ENCODE data around the gene PSMB7.
A peak's percentile ranks its signal among the peaks of the same experiment; 100 is the strongest.

PSMB7 gene

GRCh38 chr9:124390794-124391658 is 24.2 kb downstream of the PSMB7 start:
- Histone ChIP-seq H3K4me3 (ENCODE audit: low read depth in 1 of 2, low read length in 2 of 2) (no peak overlapping the region), H3K36me3 (ENCODE audit: insufficient read depth, low read length) (peaks cover 22% of the 10 kb centered on the region; the same call in 1 of the 2 replicates), H3K9me3 (ENCODE audit: insufficient read depth, low read length, severe bottlenecking) (no peaks in the 10 kb centered on the region), H3K9ac (ENCODE audit: low read depth, low read length) (no peak overlapping the region), H3K27ac (ENCODE audit: low read length) (no peak overlapping the region), H4K20me1 (ENCODE audit: insufficient read depth, low read length) (peaks cover 64% of the 10 kb centered on the region), H3K27me3 (ENCODE audit: insufficient read depth, low read length, poor library complexity) (no peaks in the 10 kb centered on the region), H3K79me2 (ENCODE audit: insufficient read depth, low read length) (peaks cover 100% of the 10 kb centered on the region), H2AFZ (ENCODE audit: low read depth, low read length) (no peak overlapping the region), H3K4me1 (ENCODE audit: insufficient read depth, low read length) (no peaks in the 10 kb centered on the region), H3K4me2 (ENCODE audit: insufficient read depth, low read length) (no peak overlapping the region)
- TF ChIP-seq CTCF (IDR thresholded peaks at IDR 0.05; ENCODE audit: borderline replicate concordance, extremely low read depth, low read length, poor library complexity, severe bottlenecking) (no peak), EZH2 (IDR thresholded peaks at IDR 0.05; ENCODE audit: borderline replicate concordance, low read depth, low read length, severe bottlenecking) (no peak)
- DNase-seq (no peak), ATAC-seq (ENCODE audit: insufficient read depth, low read depth) (no peak)

GRCh38 chr9:124389146-124389939 is 25.9 kb downstream of the PSMB7 start:
- Histone ChIP-seq H3K4me3 (ENCODE audit: low read depth in 1 of 2, low read length in 2 of 2) (no peak overlapping the region), H3K9ac (ENCODE audit: low read depth, low read length) (no peak overlapping the region), H3K9me3 (ENCODE audit: insufficient read depth, low read length, severe bottlenecking) (no peaks in the 10 kb centered on the region), H3K36me3 (ENCODE audit: insufficient read depth, low read length) (peaks cover 22% of the 10 kb centered on the region; the same call in 1 of the 2 replicates), H4K20me1 (ENCODE audit: insufficient read depth, low read length) (peaks cover 68% of the 10 kb centered on the region), H3K27me3 (ENCODE audit: insufficient read depth, low read length, poor library complexity) (no peaks in the 10 kb centered on the region), H2AFZ (ENCODE audit: low read depth, low read length) (no peak overlapping the region), H3K4me1 (ENCODE audit: insufficient read depth, low read length) (no peaks in the 10 kb centered on the region), H3K27ac (ENCODE audit: low read length) (no peak overlapping the region), H3K4me2 (ENCODE audit: insufficient read depth, low read length) (no peak overlapping the region), H3K79me2 (ENCODE audit: insufficient read depth, low read length) (peaks cover 96% of the 10 kb centered on the region)
- DNase-seq, result no peak
- TF ChIP-seq EZH2 (IDR thresholded peaks at IDR 0.05; ENCODE audit: borderline replicate concordance, low read depth, low read length, severe bottlenecking) (no peak), CTCF (IDR thresholded peaks at IDR 0.05; ENCODE audit: borderline replicate concordance, extremely low read depth, low read length, poor library complexity, severe bottlenecking) (no peak)
- no peak for ATAC-seq (ENCODE audit: insufficient read depth, low read depth)

- no peak for DNase-seq
- TF ChIP-seq CTCF (IDR thresholded peaks at IDR 0.05; ENCODE audit: borderline replicate concordance, extremely low read depth, low read length, poor library complexity, severe bottlenecking), result no peak
- H3K4me2 ChIP-seq (ENCODE audit: insufficient read depth, low read length), result no peak overlapping the region
- H3K9ac ChIP-seq (ENCODE audit: low read depth, low read length), result no peak overlapping the region
- H3K27me3 ChIP-seq (ENCODE audit: insufficient read depth, low read length, poor library complexity), result no peaks in the 10 kb centered on the region
- H3K36me3 ChIP-seq (ENCODE audit: insufficient read depth, low read length), result peaks cover 22% of the 10 kb centered on the region; the same call in 1 of the 2 replicates
- no peak overlapping the region; the same call in 1 of the 2 replicates for H3K27ac ChIP-seq (ENCODE audit: low read length)
- peaks cover 87% of the 10 kb centered on the region for H3K79me2 ChIP-seq (ENCODE audit: insufficient read depth, low read length)
- H3K4me1 ChIP-seq (ENCODE audit: insufficient read depth, low read length), result no peaks in the 10 kb centered on the region
- H3K4me3 ChIP-seq (ENCODE audit: low read depth in 1 of 2, low read length in 2 of 2), result no peak overlapping the region
- H3K9me3 ChIP-seq (ENCODE audit: insufficient read depth, low read length, severe bottlenecking), result no peaks in the 10 kb centered on the region
- H4K20me1 ChIP-seq (ENCODE audit: insufficient read depth, low read length), result peaks cover 64% of the 10 kb centered on the region
- peak; percentile 55; the same call in 2 of the 3 replicates for ATAC-seq (ENCODE audit: insufficient read depth, low read depth)
- no peak overlapping the region for H2AFZ ChIP-seq (ENCODE audit: low read depth, low read length)
These were observed 26.8 kb downstream of the PSMB7 start for GRCh38 chr9:124388275-124389048.
